WERI-Rb-1 (cell line): ENCODE data around the gene LEMD2.
A peak's percentile ranks its signal among the peaks of the same experiment; 100 is the strongest.

Experiments used
- DNase-seq: peaks from one replicate; pipeline ENCODE4 v3.0.0-alpha.2; 2020
- H3K27ac ChIP-seq: fragments of 250-450 bp; sonication (Bioruptor Pico); 2 replicates; pipeline ENCODE4 v1.5.1; 2020; ENCODE audit warnings: mild to moderate bottlenecking, moderate library complexity
- H3K27me3 ChIP-seq: fragments of 250-450 bp; sonication (Bioruptor Pico); 2 replicates; pipeline ENCODE4 v1.5.1; 2021; ENCODE audit warnings: mild to moderate bottlenecking, low read depth, moderate library complexity; ENCODE audit not compliant: insufficient read depth, severe bottlenecking
- H3K36me3 ChIP-seq: fragments of 250-450 bp; sonication (Bioruptor Pico); 2 replicates; pipeline ENCODE4 v1.5.1; 2020; ENCODE audit warnings: mild to moderate bottlenecking, moderate library complexity
- H3K4me3 ChIP-seq: 2 replicates; pipeline ENCODE4 v1.5.1; 2011; ENCODE audit warnings: low read depth, mild to moderate bottlenecking, control low read depth, low read length
- H3K9me3 ChIP-seq: fragments of 250-450 bp; sonication (Bioruptor Pico); 2 replicates; pipeline ENCODE4 v1.5.1; 2021; ENCODE audit warnings: mild to moderate bottlenecking, moderate library complexity; ENCODE audit not compliant: severe bottlenecking
- CTCF ChIP-seq: IDR thresholded peaks from 2 replicates; pipeline ENCODE4 v1.5.1; 2011; ENCODE audit warnings: low read depth, mild to moderate bottlenecking, control low read depth, inconsistent platforms, low read length

LEMD2 gene

GRCh38 chr6:33777398-33778388, 11.2 kb downstream of the LEMD2 start:
- TF ChIP-seq CTCF: no peak
- Histone ChIP-seq H3K27me3 (no peaks in the 10 kb centered on the region), H3K27ac (peak overlapping the region; percentile 1), H3K9me3 (no peaks in the 10 kb centered on the region), H3K4me3 (no peak overlapping the region), H3K36me3 (peaks cover 86% of the 10 kb centered on the region)
- no peak for DNase-seq

- Histone ChIP-seq H3K9me3 (no peaks in the 10 kb centered on the region), H3K27ac (no peak overlapping the region), H3K4me3 (no peak overlapping the region), H3K36me3 (peaks cover 90% of the 10 kb centered on the region), H3K27me3 (no peaks in the 10 kb centered on the region)
- TF ChIP-seq CTCF: no peak
- DNase-seq: no peak
Measured at GRCh38 chr6:33776764-33777163, 12.2 kb downstream of the LEMD2 start.

- no peak for DNase-seq
- no peak overlapping the region for H3K4me3 ChIP-seq
- no peak overlapping the region for H3K27ac ChIP-seq
- H3K36me3 ChIP-seq: peaks cover 89% of the 10 kb centered on the region
- H3K9me3 ChIP-seq: no peaks in the 10 kb centered on the region
- TF ChIP-seq CTCF: no peak
- H3K27me3 ChIP-seq: no peaks in the 10 kb centered on the region
Measured at GRCh38 chr6:33776186-33776585, 12.7 kb downstream of the LEMD2 start.

GRCh38 chr6:33774774-33775173, 14.2 kb downstream of the LEMD2 start:
- Histone ChIP-seq H3K4me3 (no peak overlapping the region), H3K36me3 (peaks cover 80% of the 10 kb centered on the region), H3K27me3 (no peaks in the 10 kb centered on the region), H3K27ac (no peak overlapping the region), H3K9me3 (no peaks in the 10 kb centered on the region)
- TF ChIP-seq CTCF: no peak
- DNase-seq: no peak

- Histone ChIP-seq H3K27ac (no peak overlapping the region; the same call in 1 of the 2 replicates), H3K36me3 (peaks cover 64% of the 10 kb centered on the region)
- no peak for TF ChIP-seq CTCF
Measured at GRCh38 chr6:33772902-33773472, 15.9 kb downstream of the LEMD2 start.

More at GRCh38 chr6:33772902-33773472, 15.9 kb downstream of the LEMD2 start:
- H3K4me3 ChIP-seq: no peak overlapping the region
- no peak for DNase-seq
- no peaks in the 10 kb centered on the region for H3K27me3 ChIP-seq
- no peaks in the 10 kb centered on the region for H3K9me3 ChIP-seq
